Heart left ventricle (tissue), 16 donors: ENCODE measurements around the gene STX16. TPM values are rescaled to one million over a fixed set of nuclear protein-coding genes. Genes with fewer than 3 reads are reported as not detected.

Experiments used
- ATAC-seq, 4 donors: fragments of 200-7000 bp; cut with Tn5 transposase; one replicate each; pipeline ENCODE4 v1.9.1; 2020 to 2022; ENCODE audit warnings: moderate library complexity in 4 of 4, mild to moderate bottlenecking in 3 of 4, moderate number of reproducible peaks in 1 of 4
- DNase-seq, 5 donors: peaks; one replicate each; pipeline ENCODE4 v3.0.0-alpha.2; 2020
- H3K27ac ChIP-seq, 12 donors: fragments of 200-600 bp; sonication (generic) in 4 of 12; one replicate each; pipeline versions ENCODE4 v1.5.0 to v1.8.0; 2016 to 2022; ENCODE audit warnings: mild to moderate bottlenecking in 2 of 12
- H3K27me3 ChIP-seq, 9 donors: fragments of 200-600 bp; sonication (generic) in 2 of 9; one replicate each; pipeline versions ENCODE4 v1.5.1 to v1.8.0; 2016 to 2022; ENCODE audit warnings: mild to moderate bottlenecking in 3 of 9
- H3K36me3 ChIP-seq, 9 donors: fragments of 200-600 bp; sonication (generic) in 2 of 9; one replicate each; pipeline versions ENCODE4 v1.5.0 to v1.8.0; 2018 to 2022; ENCODE audit warnings: mild to moderate bottlenecking in 2 of 9
- H3K4me1 ChIP-seq, 12 donors: fragments of 200-600 bp; sonication (generic) in 4 of 12; one replicate each; pipeline versions ENCODE4 v1.5.0 to v1.8.0; 2016 to 2022; ENCODE audit warnings: mild to moderate bottlenecking in 3 of 12
- H3K4me3 ChIP-seq, 12 donors: fragments of 200-600 bp; sonication (generic) in 4 of 12; one replicate each; pipeline versions ENCODE4 v1.5.0 to v1.8.0; 2017 to 2022; ENCODE audit warnings: mild to moderate bottlenecking in 9 of 12, moderate library complexity in 4 of 12
- H3K9me3 ChIP-seq, 12 donors: fragments of 200-600 bp; sonication (generic) in 4 of 12; one replicate each; pipeline versions ENCODE4 v1.5.0 to v1.8.0; 2016 to 2022; ENCODE audit warnings: mild to moderate bottlenecking in 1 of 12
- POLR2A ChIP-seq, 2 donors: fragments of 450-650 bp; IDR thresholded peaks; one replicate each; pipeline ENCODE4 v1.6.1; 2017; ENCODE audit warnings: antibody characterized with exemption in 2 of 2, mild to moderate bottlenecking in 2 of 2, moderate library complexity in 2 of 2
- WGBS, 4 donors: extraction: QIAGEN DNeasy Blood & Tissue Kit in 2 of 4; methylation state at CpG; one replicate each; pipeline versions ENCODE4 v1.1.5 to v1.1.7; 2013 to 2018; 5-methylcytosine and 5-hydroxymethylcytosine counted together
- intact Hi-C, 10 donors: fragments of 100-400 bp; cut with DNase I; formaldehyde crosslinking; loops; one replicate each; pipeline versions ENCODE4 v1.11.1 to v1.14.2; 2022
- polyA plus RNA-seq, 2 donors: library from polyadenylated mRNA; stranded (reverse); fragments of 200-250 nt; gene quantifications; one replicate each; pipeline ENCODE4 v1.2.3, GENCODE V29; 2013
- total RNA-seq, 9 donors: library from RNA; depleted of rRNA in 2 of 9; stranded (reverse); fragments of >200 nt in 2 of 9; fragmentation: NEBNext Ultra II Directional in 3 of 9; extraction: Animal tissue kit (Norgen Biotek cat#: 25700) in 3 of 9; gene quantifications; one replicate each; pipeline versions ENCODE4 v1.1.0 to v1.2.4, GENCODE V29; 2016 to 2023
- TF ChIP-seq, protein P1 (sequence below), 12 donors: fragments of 200-600 bp; sonication (generic) in 4 of 12; IDR thresholded peaks; one replicate each; pipeline versions ENCODE4 v1.5.0 to v1.8.0; 2018 to 2022; ENCODE audit warnings: antibody characterized with exemption in 12 of 12, mild to moderate bottlenecking in 5 of 12
- donor health status: ischemic (EF 13 %, LVEDD 7.1; RV severe dilation, severe dysfunction).
- donor health status: healthy with polysubstance abuse.
- donor health status: DM: no; HTN: yes; CAD: no.
- donor health status: DM: no; HTN: no; CAD: no.
- donor health status: ischemic (EF 25% LVEDD 6.9; RV normal size, moderate dysfunction).
- donor health status: ischemic (EF 25% LVEDD 5.7; RV mildly dilated, moderate dysfunction).
- donor health status: healthy.
- donor health status: DM: yes; HTN: yes; CAD: no.
- donor health status: ischemic (EF 35%, LVEDD 5.7; RV mildly dilated, moderate dysfunction).
- donor health status: nonischemic (EF 11% LVEDD 7.7; RV severe dilation, severe dysfunction).
- donor health status: DM: yes; HTN: yes; CAD: no.
- donor health status: PGD.
- donor health status: ischemic (EF 29% LVEDD 5.4; RV normal size, mild dysfunction).
- donor health status: nonischemic (EF 23%, LVEDD 6.1; RV moderate dilation, normal function).

STX16 gene
- total and polyA plus RNA-seq, 11 donors: 14.6 to 38.9 (median 25.6) TPM

DNA sequence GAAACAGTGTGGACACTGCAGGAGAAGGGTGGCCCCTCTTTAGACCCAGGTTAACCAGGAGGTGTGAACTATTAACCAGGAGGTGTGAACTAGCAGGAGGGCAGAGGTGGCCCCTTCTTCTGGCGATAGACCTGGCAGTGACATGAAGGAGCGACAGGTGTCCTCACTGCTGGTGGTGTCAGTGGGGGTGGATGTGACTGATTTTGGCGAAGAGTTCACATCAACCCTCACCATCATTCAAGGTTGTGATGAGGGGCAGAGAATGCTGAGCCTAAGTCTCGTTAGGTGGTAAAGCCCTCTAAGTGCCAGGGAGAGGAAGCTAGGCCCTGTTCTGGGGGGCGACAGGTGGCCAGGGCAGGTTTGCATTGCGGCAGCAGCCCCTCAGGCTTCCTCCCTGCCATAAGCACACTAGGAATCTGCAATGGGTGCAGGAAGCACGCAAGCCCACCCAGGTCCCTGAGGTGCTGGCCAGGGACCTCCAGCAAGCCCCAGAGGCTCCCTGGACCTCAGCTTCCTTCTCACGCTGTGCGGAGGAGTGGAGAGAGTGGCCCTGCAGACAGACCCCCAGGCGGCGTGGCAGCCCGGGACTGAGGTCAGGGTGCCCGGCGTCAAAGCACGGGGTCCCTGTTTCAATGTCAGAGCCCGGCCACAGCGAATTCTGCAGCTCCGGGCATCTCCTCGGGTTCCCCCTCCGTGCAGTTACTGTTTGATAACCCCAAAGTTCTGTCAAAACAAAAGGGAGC lies 55.2 kb downstream of the STX16 start:
- peak in 1 of 5 donors; percentile 39 for DNase-seq

DNA sequence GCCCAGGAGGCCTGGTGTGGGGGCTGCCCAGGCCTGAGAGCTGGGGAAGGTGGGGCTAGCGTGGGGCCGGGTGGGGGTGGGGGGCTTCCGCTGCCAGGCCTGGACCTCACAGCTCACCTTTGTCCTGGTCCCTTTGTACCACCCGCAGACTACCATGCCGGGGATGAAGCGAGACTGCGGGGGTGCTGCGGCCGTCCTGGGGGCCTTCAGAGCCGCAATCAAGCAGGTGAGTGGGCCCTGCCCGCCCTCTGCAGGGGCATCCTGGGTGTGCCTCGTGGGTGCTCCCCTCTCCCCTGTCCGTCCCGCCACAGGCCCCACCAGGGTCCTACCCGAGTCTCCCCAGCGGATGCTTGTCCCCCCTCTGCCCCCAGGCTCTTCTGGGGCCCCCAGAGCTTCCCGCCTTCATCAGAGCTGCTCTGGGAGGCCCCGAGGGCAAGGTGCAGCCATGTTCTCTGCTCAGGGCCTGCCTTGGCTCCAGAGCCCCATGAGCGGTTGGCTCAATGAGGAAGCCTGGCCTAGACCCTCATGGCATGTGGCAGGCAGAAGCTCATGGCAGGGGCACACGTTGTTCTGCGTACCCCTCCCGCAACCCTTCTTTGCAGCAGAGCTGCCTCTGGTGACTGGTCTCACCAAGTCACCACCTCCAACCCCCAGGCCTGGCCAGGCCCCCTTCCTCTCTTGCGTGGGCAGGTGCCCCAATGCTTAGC lies 56.0 kb downstream of the STX16 start:
- Histone ChIP-seq H3K9me3 (no peaks in the 10 kb centered on the region), H3K4me3 (no peak overlapping the region), H3K4me1 (no peaks in the 10 kb centered on the region), H3K36me3 (peaks cover 0 to 58% (median 40%) of the 10 kb centered on the region in 9 donors), H3K27ac (no peak overlapping the region), H3K27me3 (no peaks in the 10 kb centered on the region)
- DNase-seq (peak in 1 of 5 donors; percentile 28), ATAC-seq (no peak)
- 92 to 97% (median 95%) methylated on average over 6 to 23 of the region's 23 CpGs for WGBS, 4 donors
- intact Hi-C loops: no loop called here
- no peak for TF ChIP-seq POLR2A (IDR thresholded peaks at IDR 0.05)
- TF ChIP-seq, protein P1, sequence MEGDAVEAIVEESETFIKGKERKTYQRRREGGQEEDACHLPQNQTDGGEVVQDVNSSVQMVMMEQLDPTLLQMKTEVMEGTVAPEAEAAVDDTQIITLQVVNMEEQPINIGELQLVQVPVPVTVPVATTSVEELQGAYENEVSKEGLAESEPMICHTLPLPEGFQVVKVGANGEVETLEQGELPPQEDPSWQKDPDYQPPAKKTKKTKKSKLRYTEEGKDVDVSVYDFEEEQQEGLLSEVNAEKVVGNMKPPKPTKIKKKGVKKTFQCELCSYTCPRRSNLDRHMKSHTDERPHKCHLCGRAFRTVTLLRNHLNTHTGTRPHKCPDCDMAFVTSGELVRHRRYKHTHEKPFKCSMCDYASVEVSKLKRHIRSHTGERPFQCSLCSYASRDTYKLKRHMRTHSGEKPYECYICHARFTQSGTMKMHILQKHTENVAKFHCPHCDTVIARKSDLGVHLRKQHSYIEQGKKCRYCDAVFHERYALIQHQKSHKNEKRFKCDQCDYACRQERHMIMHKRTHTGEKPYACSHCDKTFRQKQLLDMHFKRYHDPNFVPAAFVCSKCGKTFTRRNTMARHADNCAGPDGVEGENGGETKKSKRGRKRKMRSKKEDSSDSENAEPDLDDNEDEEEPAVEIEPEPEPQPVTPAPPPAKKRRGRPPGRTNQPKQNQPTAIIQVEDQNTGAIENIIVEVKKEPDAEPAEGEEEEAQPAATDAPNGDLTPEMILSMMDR (IDR thresholded peaks at IDR 0.05): no peak

More for the DNA sequence above, 55.2 kb downstream of the STX16 start:
- 87 to 97% (median 89%) methylated on average over 12 to 20 of the region's 20 CpGs for WGBS, 4 donors
- ATAC-seq: no peak
- H3K27me3 ChIP-seq: no peaks in the 10 kb centered on the region
- no peak overlapping the region for H3K4me3 ChIP-seq
- no peaks in the 10 kb centered on the region for H3K9me3 ChIP-seq
- TF ChIP-seq POLR2A (IDR thresholded peaks at IDR 0.05): no peak
- TF ChIP-seq, protein P1 (IDR thresholded peaks at IDR 0.05): no peak
- peaks cover 0 to 66% (median 48%) of the 10 kb centered on the region in 9 donors for H3K36me3 ChIP-seq
- intact Hi-C loops: no loop called here
- no peak overlapping the region for H3K27ac ChIP-seq
- H3K4me1 ChIP-seq: no peaks in the 10 kb centered on the region

DNA sequence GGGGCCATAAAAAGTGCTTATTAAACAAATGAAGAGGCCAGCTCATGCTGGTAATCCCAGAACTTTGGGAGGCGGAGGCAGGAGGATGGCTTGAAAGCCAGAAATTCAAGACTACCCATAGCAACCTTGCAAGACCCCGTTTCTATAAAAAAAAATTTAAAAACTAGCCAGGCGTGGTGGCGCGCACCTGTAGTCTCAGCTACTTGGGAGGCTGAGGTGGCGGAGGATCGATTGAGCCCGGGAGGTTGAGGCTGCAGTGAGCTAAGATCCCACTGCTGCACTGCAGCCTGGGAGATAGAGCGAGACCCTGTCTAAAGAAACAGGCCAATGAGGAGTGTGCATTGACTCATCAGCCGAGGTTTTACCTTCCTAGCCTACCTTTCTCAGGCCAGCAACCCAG lies 56.7 kb downstream of the STX16 start:
- ATAC-seq (no peak), DNase-seq (no peak)
- 96 to 99% (median 98%) methylated on average over 10 of the region's 10 CpGs for whole genome bisulfite sequencing, 4 donors
- Histone ChIP-seq H3K9me3 (no peaks in the 10 kb centered on the region), H3K27me3 (no peaks in the 10 kb centered on the region), H3K36me3 (peaks cover 0 to 52% (median 33%) of the 10 kb centered on the region in 9 donors), H3K27ac (no peak overlapping the region), H3K4me3 (no peak overlapping the region), H3K4me1 (no peaks in the 10 kb centered on the region)
- intact Hi-C loops: no loop called here
- TF ChIP-seq, protein P1 (IDR thresholded peaks at IDR 0.05): no peak
- no peak for TF ChIP-seq POLR2A (IDR thresholded peaks at IDR 0.05)

DNA sequence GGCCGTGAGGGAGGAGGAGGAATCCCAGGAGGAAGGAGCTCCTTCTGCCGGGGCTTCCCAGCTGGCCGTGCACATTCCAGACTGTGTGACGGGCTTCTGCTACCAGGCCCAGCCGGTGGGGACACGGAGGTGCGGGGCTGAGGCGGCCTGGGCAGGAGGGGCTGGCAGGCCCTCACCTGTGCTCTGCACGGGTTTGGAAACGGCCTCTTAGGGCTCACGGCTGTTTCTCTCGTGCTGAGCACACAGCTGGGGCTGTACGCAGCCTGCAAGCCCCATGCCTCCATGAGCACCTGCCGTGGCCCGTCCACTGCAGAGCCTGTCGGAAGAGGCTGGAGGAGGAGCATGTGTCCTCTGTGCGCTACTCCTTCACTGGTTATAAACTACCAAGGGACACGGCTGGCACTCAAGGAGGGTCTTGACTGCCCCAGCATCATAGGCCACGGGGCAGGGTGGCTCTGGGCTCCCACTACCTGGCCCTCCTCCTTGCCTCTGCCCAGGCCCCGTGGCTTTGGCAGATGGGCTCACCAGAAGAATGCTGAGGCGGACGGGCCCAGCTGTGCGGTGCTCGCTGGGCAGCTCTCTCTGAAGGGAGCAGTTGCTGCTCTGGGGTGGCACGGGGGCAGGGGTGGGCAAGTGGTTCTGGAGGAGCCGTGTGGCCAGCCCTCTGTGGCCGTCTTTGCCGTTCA lies 57.3 kb downstream of the STX16 start:
- ATAC-seq: no peak

More for the DNA sequence above, 57.3 kb downstream of the STX16 start:
- WGBS, 4 donors: 88 to 91% (median 90%) methylated on average over 12 to 28 of the region's 28 CpGs
- peak in 2 of 5 donors; percentile 11 to 18 for DNase-seq
- Histone ChIP-seq H3K4me3 (no peak overlapping the region), H3K27me3 (no peaks in the 10 kb centered on the region), H3K36me3 (peaks cover 0 to 45% (median 27%) of the 10 kb centered on the region in 9 donors), H3K9me3 (no peaks in the 10 kb centered on the region), H3K4me1 (no peaks in the 10 kb centered on the region), H3K27ac (no peak overlapping the region)
- TF ChIP-seq, protein P1 (IDR thresholded peaks at IDR 0.05): no peak
- no peak for TF ChIP-seq POLR2A (IDR thresholded peaks at IDR 0.05)
- intact Hi-C loops: no loop called here
